ENCODE measurements around the gene MYOZ2. TPM values are rescaled to one million over a fixed set of nuclear protein-coding genes. Genes with fewer than 3 reads are reported as not detected.

Gene MYOZ2
- total RNA-seq, 1 donor = 0.36 TPM

GRCh38 chr4:119212964-119213606 lies 77.5 kb downstream of the MYOZ2 start:
- peak; percentile 94 for DNase-seq (ENCODE audit: low read depth)
- peak; percentile 51 for TF ChIP-seq CTCF (IDR thresholded peaks at IDR 0.05; ENCODE audit: insufficient read depth, low read length)
- H3K4me3 ChIP-seq (ENCODE audit: low read depth, low read length) = peak overlapping the region; percentile 85

- no peak overlapping the region for H3K4me3 ChIP-seq (ENCODE audit: low read depth, low read length)
- no peak for TF ChIP-seq CTCF (IDR thresholded peaks at IDR 0.05; ENCODE audit: insufficient read depth, low read length)
- DNase-seq (ENCODE audit: low read depth) = no peak
Observed at GRCh38 chr4:119218093-119218492, 82.5 kb downstream of the MYOZ2 start.

GRCh38 chr4:119221412-119221811 lies 85.8 kb downstream of the MYOZ2 start:
- no peak for TF ChIP-seq CTCF (IDR thresholded peaks at IDR 0.05; ENCODE audit: insufficient read depth, low read length)
- no peak for DNase-seq (ENCODE audit: low read depth)

GRCh38 chr4:119227690-119228089 lies 92.1 kb downstream of the MYOZ2 start:
- DNase-seq (ENCODE audit: low read depth) = peak; percentile 61
- no peak overlapping the region for H3K4me3 ChIP-seq (ENCODE audit: low read depth, low read length)
- no peak for TF ChIP-seq CTCF (IDR thresholded peaks at IDR 0.05; ENCODE audit: insufficient read depth, low read length)

More at GRCh38 chr4:119221412-119221811, 85.8 kb downstream of the MYOZ2 start:
- H3K4me3 ChIP-seq (ENCODE audit: low read depth, low read length) = no peak overlapping the region

GRCh38 chr4:119228406-119228805 lies 92.8 kb downstream of the MYOZ2 start:
- DNase-seq (ENCODE audit: low read depth) = no peak
- no peak overlapping the region for H3K4me3 ChIP-seq (ENCODE audit: low read depth, low read length)
- TF ChIP-seq CTCF (IDR thresholded peaks at IDR 0.05; ENCODE audit: insufficient read depth, low read length) = no peak

GRCh38 chr4:119229908-119230687 lies 94.5 kb downstream of the MYOZ2 start:
- no peak overlapping the region for H3K4me3 ChIP-seq (ENCODE audit: low read depth, low read length)
- no peak for DNase-seq (ENCODE audit: low read depth)
- TF ChIP-seq CTCF (IDR thresholded peaks at IDR 0.05; ENCODE audit: insufficient read depth, low read length) = no peak
